HG02981 (cell line): ENCODE results near the gene CAMSAP1.

Experiments used
- ATAC-seq: cut with Tn5 transposase; IDR thresholded peaks from one replicate; pipeline ENCODE4 v1.9.1; 2021; ENCODE audit warnings: mild to moderate bottlenecking, moderate library complexity; ENCODE audit not compliant: unreplicated experiment

Gene CAMSAP1

GRCh38 chr9:135815830-135816650 lies 91.3 kb downstream of the CAMSAP1 start:
- ATAC-seq: no peak

GRCh38 chr9:135815413-135815812 lies 91.9 kb downstream of the CAMSAP1 start:
- ATAC-seq: no peak

GRCh38 chr9:135814421-135815095 lies 92.8 kb downstream of the CAMSAP1 start:
- ATAC-seq: no peak

GRCh38 chr9:135813671-135814290 lies 93.6 kb downstream of the CAMSAP1 start:
- no peak for ATAC-seq

GRCh38 chr9:135812961-135813360 lies 94.4 kb downstream of the CAMSAP1 start:
- no peak for ATAC-seq

- ATAC-seq: no peak
Observed at GRCh38 chr9:135811801-135812200, 95.5 kb downstream of the CAMSAP1 start.

GRCh38 chr9:135810806-135811575 lies 96.4 kb downstream of the CAMSAP1 start:
- ATAC-seq: no peak

- ATAC-seq: no peak
Observed at GRCh38 chr9:135809166-135809565, 98.2 kb downstream of the CAMSAP1 start.

- no peak for ATAC-seq
Observed at GRCh38 chr9:135805422-135806022, 101.8 kb downstream of the CAMSAP1 start.

GRCh38 chr9:135804581-135805421 lies 102.5 kb downstream of the CAMSAP1 start:
- ATAC-seq: no peak

- no peak for ATAC-seq
Observed at GRCh38 chr9:135803441-135803840, 103.9 kb downstream of the CAMSAP1 start.

- no peak for ATAC-seq
Observed at GRCh38 chr9:135802876-135803419, 104.4 kb downstream of the CAMSAP1 start.

GRCh38 chr9:135801070-135801469 lies 106.3 kb downstream of the CAMSAP1 start:
- no peak for ATAC-seq

- no peak for ATAC-seq
Observed at GRCh38 chr9:135799261-135799660, 108.1 kb downstream of the CAMSAP1 start.

GRCh38 chr9:135798263-135798585 lies 109.1 kb downstream of the CAMSAP1 start:
- ATAC-seq: no peak

- ATAC-seq: no peak
Observed at GRCh38 chr9:135797507-135798262, 109.7 kb downstream of the CAMSAP1 start.

GRCh38 chr9:135796784-135797485 lies 110.4 kb downstream of the CAMSAP1 start:
- no peak for ATAC-seq

- ATAC-seq: no peak
Observed at GRCh38 chr9:135795391-135795790, 112.0 kb downstream of the CAMSAP1 start.
